Hematopoietic multipotent progenitor cell treated with erythropoietin and hydrocortisone succinate and interleukin-3 and kit ligand, for 17 days (in vitro differentiated cells): Measurements from ENCODE around the gene KIAA1671.
"Not testable (repeated sequence)": the region's sequence is repeated elsewhere in the genome, so short reads cannot be mapped to it uniquely, and the experiment has no call there.

Source experiments
- DNase-seq: peaks from one replicate; pipeline ENCODE4 v3.0.0-alpha.2; 2015; ENCODE audit warnings: low spot score

KIAA1671 gene

DNA sequence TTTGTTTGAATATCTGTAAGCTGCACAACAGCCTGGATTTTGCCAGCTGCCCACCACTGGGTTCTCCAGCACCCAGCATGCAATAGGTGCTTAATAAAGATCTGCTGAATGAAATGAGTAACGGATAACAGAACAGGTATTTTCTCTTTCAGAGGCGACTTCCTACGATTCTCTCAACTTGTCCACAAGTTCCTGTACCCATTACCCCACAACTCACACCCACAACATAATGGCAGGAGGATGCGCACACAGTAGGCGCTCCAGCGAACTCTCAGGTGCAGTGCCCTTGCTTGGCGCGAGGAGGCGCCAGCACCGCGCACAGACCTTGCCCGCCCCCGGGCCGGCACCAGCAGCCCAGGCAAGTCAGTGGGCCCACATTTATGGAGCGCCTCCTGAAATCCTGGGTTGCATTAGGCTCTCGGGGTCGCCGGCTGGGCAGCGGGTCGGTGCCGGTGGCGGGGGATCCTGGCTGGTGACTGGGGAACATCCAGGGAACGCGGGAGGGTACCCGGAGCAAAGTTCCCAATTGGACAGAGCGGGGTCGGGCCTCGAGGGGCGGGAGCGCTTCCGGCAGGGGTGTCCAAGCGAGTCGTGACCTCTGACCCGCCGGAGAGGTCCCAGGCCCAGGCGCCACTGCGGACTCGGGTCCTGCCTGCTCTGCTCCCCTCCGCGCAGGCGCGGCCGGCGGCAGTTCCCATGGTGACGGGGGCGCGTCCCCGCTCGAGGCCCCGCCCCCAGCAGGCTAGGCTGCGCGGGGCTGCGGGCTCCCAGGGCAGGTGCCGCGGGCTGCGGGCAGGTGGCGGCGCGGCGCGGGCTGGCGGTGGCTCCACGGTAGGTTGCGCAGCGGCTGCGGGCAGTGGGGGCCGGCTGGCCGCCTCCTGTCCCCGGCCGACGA lies at the start of gene KIAA1671:
TSS of gene KIAA1671 (plus strand) at position 775 of the 895 bp plus-strand sequence. CDS start 75,284 bp downstream, outside the sequence.
- DNase-seq: peak; percentile 70

DNA sequence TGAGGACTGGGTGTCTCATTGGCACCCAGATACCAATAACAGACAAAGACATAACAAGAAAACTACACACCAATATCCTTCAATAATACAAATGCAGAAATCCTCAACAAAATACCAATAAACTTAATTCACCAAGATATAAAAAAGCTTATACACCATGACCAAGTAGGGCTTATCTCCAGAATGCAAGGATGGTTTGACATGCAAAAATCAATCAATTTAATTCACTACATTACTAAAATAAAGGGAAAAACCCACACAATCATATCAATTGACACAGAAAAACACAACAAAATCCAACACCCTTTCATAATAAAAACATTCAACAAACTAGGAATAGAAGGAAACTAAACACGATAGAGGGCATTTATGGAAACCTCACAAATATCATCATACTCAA lies 46.6 kb upstream of the KIAA1671 start:
- DNase-seq: no peak

DNA sequence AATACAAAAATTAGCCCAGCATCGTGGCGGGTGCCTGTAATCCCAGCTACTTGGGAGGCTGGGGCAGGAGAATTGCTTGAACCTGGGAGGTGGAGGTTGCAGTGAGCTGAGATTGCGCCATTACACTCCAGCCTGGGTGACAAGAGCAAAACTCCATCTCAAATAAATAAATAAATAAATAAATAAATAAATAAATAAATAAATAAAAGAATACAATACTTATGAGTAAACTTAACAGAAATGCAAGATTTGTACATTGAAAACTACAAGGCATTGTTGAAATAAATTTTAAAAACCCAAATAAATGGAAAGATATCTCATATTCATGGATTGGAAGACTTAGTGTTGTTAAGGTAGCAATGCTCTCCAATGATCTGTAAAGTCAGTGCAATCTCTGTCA lies 45.4 kb upstream of the KIAA1671 start:
- not testable (repeated sequence) for DNase-seq

DNA sequence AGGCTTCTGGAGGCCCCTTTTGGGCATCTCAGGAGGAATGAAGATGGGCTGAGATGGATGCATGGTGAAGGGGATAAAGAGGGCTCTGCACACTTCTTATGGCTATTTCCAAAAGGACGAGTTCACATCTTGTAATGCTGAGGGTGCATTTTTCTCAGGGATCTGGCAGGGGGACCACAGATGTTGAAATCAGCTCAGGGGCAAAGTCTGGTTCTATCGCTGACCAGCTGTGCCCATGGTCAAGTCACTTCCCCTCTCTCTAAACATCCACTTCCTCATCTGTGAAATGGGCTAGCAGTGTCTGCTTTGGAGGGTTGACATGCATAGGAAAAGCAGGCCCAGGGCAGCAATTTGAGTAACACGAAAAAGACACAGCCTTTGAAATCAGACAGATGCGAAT lies 32.5 kb upstream of the KIAA1671 start:
- DNase-seq: no peak

DNA sequence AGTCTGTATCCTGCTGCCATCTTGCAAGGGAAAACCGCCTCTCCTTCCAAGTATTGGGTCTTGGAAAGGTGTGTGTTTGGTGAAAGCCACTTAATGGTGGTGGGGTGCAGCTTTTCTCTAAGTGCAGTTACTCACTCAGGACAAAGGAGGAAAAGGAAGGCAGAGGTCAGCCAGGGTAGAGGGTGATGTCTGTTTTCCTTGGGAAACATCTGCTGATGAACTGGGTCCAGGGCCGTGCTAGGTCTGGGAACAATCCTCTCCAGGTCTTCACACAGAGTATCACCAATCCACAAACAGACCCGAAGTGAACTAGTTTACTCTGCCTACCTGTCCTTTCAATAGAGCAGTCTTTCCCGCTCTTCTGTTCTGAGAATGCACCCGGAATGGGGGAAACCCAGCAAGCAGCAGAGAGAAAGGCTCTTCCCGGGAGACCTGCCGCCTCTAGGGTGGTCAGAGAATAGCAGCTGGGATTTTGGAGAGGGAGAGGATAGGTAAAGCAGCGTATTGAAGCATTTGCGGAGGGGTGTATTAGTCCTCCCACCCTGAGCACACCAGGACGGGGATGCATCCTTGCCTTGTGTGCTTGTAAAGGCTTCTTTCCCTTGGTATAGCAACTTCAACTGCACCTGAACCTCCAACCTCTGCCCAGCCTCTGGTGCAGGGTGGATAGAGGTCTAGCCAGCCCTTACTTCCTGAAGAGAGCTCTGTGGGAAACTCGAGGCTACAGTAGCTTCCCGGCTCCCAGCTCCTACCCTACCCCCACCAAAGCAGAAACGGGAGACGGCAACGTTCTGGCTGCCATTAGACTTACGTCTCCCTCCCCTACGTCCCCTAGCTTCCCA lies 26.7 kb upstream of the KIAA1671 start:
- no peak for DNase-seq

DNA sequence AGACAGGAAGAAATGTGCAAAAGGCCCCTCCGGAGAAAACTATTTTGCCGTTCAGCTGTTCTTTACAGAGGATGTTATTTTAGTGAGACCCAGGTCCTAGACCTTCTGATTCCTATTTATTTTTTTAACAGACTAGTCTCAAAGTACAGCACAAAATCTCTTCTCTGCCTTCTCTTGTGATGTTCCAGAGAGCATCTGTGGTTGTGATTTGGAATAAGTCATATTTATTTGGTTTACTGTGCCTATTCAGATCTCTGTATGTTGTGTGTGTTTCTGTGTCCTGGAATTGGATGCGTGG lies 26.1 kb upstream of the KIAA1671 start:
- no peak for DNase-seq

DNA sequence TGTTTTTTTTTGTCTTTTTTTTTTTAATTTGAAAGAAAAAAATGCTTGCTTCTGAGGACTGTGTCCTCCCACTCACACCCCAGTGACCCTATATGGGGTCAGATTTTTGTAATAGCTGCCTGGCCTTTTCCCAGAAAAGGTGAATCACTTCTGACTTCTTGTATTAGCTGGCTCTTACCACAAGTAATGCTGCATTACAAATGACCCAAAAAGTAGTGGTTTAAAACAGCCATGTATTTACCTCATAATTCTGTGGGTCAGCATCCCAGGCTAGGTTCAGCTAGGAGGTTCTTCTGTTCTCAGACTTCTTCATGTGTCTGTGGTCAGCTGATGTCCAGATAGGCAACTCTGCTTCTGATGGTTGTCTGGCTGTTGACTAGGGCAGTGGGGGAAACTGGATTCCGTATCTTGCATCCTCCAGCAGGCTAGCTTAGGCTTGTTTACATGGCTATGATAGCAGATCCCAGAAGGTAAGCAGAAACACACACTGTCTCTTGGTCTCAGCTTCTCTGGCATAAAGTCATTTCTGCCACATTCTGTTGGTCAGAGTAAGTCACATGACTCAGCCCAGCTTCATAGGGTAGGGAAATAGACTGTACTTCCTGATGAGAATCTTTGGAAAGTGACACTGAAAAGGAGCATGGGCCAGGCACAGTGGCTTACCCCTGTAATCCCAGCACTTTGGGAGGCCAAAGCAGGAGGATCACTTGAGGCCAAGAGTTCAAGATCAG lies 25.5 kb upstream of the KIAA1671 start:
- DNase-seq: no peak

DNA sequence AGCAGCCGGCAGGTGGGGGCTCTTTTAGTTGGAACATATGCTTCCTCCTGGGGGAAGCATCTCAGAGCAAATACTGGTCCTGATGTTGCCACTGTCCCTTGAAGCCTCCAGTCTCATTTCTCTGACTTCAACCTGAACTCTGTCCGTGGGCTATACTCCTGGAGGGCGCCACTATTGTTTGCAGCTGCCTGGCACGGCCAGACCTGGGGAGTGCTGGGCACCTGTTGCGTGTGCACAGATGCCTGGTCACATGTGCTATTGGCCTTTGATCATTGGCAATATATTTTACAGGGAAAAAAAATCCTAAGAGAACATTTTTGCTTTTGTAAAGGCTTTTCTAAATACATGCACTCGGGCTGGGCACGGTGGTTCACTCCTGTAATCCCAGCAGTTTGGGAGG lies 24.2 kb upstream of the KIAA1671 start:
- DNase-seq: no peak

DNA sequence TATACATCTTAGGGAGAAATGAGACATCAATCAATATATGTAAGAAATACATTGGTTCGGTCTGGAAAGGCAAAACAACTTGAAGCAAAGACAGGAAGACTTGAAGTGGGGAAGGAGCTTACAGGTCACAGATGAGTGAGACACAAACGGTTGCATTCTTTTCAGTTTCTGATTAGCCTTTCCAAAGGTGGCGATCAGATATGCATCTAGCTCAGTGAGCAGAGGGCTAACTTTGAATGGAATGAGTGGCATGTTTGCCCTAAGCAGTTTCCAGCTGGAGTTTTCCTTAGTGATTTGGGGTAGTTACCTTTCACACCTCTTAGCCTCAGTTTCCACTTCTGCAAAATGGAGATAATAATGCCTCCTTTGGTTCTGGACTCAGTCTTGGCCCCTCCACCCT lies 21.8 kb upstream of the KIAA1671 start:
- no peak for DNase-seq

DNA sequence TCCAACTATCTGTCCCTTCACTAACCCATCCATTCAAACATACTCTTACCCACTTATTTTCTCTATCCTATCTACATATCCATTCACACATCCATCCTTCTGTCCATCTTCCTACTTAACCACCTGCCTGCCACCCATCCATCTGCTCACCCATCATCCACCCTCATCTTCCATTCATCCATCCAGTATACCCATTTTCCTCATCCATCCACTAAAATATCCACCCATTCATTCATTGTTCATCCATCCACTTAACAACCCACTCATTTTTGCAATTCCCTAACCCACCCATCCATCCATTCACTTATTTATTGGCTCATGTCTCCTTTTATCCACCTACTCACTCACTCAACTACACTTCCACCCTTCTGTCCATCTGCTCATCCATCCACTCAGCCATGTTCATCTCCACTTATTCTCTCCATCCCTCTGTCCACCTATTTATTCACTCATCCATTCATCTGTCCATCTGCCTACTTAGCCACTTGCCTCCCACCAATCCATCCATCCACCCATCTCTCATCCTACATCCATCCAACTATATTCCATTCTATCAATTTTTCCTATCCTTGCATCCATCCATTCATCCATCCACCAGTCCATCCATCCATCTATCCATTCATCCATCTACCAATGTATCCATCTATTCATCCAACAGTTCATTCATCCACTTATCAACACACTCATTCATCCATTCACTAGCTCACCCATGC lies 16.6 kb upstream of the KIAA1671 start:
- DNase-seq: no peak

DNA sequence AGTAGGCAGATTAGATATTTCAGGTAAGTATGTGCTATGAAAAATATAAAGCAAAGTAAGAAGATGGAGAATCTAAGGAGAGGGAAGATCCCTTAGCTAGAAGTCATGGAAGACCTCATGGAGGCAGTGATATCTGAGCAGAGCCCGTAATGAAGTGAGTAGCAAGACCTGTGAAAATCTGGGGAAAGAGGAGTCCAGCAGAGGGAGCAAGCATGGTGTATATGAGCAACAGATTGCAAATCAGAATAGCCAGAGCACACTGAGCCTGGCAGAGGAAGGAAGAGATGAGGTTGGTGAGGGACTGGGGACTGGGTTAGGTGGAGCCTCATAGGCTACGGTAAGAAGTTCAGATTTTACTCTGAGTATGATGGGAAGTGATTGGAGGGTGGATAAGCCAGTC lies 15.4 kb upstream of the KIAA1671 start:
- DNase-seq: no peak

DNA sequence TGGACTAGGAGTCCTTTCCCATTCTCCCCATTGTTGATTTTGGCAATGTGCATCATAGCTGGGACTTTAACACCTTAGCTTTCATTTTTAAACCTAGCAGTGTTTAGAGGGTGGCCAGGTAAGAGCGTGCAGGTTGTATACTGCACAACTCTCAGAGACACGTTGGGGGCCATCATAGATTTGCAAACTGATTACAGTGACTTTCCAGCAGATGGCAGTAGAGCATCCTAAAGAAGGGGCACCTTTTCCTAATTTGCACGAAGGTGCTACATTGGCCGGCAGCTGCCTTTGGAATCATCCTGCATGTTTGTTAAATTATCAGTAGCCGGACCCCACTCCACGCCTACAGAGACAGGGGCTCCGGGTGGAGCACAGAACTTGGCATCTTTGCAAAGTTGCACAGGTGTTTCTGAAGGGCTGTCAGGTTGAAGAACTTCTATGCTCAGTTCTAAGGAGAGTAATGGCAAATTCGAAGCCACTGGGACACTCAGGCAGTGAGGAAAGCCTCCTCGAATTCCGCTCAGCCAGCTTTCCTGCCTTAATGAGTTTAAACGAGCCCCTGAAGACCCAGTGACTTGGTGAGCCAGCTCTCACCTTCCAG lies 13.7 kb upstream of the KIAA1671 start:
- DNase-seq: peak; percentile 22

DNA sequence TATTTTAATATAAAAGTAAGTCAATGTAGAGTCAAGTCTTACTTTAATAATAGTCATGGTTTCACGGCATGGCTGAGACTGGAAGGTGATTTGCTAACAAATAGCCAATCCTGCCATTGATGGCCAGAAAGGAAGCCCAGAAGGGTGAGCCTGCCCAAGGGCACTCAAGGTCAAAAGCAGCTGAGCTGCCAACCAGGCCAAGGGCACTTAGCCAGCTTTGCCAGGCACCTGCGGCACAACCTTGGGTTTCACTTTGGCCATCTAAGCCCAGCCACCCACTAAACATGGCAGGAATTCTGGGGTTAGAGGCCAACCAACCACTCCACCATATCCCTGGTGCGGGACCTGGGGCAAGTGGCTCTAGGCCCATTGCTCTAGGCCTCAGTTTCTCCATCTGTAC lies 10.2 kb upstream of the KIAA1671 start:
- DNase-seq: no peak

DNA sequence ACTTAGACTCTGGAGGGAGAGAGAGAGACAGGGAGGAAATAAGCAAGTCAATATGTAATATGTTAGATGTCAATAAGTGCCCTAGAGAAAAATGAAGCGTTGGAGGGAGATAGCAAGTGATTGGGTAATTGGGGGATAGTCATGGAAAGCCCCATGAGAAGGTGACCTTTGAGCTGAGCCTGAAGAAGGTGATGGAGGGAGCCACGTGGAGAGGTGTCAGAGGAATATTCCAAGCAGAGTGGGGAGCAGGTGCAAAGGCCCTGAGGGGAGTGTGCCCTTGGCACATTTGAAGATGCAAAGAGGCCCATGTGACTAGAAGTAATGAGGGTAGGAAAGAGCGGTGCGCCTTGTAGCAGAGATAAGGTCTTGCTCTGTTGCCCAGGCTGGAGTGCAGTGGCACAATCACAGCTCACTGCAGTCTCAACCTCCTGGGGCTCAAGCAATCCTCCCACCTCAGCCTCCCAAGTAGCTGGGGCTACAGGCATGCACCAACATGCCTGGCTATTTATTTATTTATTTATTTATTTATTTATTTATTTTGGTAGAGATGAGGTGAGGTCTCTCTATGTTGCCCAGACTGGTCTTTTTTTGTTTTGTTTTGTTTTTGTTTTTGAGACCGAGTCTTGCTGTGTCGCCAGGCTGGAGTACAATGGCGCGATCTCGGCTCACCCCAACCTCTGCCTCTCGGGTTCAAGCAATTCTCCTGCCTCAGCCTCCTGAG lies 8.1 kb upstream of the KIAA1671 start:
- no peak for DNase-seq

DNA sequence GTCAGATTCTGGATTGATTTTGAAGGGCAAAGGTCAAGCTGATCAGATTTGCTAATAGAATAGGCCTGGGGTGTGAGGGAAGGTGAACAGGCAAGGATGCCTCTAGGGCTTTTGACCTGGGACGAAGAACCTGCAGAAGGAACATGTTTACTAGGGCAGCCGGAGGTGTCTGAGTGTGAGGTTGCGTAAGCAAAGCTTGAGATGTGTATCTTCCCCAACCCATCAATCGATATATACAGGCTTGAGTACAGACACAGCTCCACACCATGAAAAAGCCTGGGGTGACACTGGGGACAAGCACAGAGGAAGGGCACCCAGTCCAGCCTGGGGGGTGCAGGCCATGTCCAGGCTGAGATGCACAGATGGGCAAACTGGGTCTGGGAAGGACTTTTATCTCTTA lies 7.1 kb upstream of the KIAA1671 start:
- DNase-seq: no peak

DNA sequence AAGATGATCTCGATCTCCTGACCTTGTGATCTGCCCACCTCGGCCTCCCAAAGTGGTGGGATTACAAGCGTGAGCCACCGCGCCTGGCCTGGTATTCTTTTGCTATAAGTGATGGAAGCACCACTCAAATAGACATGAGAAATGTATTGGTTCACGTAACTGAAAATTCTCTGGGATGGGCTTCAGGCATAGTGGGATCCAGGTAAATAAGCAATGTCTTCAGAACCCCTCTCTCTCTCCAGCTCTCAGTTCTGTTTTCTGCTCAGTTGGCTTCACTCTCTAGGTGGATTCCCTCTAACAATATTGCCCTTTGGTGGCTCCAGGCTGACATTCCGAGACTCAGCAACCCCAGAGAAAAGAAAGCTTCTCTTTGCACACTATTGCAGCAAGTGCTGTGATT lies 5.1 kb upstream of the KIAA1671 start:
- no peak for DNase-seq

DNA sequence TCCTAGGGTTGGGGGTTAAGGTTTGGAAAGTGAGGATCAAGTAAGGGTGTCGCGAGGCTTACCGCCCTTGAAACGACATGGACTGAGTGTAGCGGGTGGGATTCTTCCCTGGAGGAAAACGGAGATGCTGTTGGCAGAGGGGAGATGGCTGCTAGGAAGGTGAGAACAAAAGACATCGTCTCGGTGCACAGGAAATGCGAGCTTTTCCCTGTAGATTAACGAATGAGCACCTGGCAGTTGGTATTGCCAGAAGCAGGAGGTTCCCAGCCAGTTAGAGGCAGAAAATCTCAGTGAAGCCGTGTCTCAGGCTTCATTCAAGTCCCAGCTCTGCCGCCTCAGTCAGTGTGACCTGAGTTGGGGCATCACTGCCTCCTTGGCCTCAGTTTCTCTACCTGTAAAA lies 4.6 kb upstream of the KIAA1671 start:
- DNase-seq: no peak

DNA sequence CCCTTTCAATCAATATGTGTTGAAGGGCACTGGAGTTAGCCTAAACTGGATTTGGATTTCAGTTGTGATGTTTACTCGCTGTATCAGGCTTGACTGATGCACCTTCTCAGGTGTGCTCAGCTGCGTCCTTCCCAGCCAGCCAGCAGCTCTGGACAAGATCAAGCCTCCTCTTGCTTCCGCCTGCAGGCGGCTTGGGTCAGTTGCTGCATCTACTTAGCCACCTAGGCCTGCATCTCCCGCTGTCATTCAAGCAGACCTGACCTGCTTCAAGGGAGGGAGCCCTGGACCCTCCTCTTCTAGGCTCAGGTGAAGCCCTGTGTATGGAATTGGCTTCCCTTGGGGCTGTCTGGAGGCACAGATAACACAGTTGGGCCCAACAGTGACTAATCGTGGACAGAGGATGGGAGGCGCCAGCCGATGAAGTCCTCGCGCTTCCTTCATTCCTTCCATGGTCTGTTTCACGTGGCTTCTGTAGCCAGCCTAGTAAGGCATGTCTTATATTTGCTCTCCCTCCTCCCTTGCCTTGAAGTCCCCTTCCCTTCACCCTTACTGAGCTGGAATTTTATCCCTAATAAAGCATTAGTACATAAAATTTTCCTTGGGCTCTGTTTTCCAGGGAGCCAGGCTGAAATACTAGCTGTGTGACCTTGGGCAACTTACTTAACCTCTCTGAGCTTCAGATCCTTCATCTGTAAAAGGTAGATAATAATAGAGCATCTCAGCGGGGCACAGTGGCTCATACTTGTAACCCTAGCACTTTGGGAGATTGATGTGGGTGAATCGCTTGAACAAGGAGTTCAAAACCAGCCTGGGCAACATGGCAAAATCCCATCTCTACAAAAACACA lies 3.9 kb upstream of the KIAA1671 start:
- DNase-seq: no peak

DNA sequence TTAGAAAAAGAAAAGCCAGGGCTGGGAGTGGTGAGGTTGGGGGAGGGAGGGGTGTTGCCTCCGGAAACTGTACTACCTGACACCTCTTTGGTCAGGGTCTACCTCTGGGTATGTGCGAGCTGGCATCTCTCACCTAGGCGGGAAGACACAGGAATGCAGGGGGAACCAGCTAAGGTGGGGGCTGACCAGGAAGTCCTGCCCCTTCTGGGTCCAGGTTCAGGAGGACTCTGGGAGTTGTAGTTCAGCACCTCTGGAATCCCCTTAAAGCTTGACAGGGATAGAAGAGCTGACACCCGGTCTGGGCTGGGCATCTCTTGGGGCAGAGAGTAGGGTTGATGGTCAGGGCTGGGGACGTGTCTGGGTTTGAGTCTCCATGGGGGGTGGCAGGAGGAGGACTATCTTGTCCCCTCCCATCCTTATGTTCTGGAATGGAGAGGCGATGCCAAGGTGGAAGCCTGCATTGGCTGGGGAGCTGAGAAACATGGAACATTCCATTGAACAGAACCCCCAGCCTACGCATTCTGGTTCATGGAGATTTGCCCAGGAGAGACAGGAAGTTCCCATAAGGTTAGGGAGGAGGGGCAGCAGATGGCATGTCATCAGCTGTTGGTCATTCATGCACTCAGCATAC lies 2.1 kb upstream of the KIAA1671 start:
- DNase-seq: no peak
